GM12878 (cell line): ENCODE results near the gene SAFB. TPM values are rescaled to one million over a fixed set of nuclear protein-coding genes. Genes with fewer than 3 reads are reported as not detected.

Experiments
- ATAC-seq: fragments of 200-7000 bp; cut with Tn5 transposase; 3 replicates; pipeline ENCODE4 v1.9.1; 2020; ENCODE audit warnings: mild to moderate bottlenecking, moderate library complexity
- BruUV-seq: library from RNA; stranded (reverse); fragments of 400-500 nt; replicated peaks from 2 replicates; lab custom pipeline; 2021; lab: Mats Ljungman, UMichigan
- CTCF ChIA-PET: fragments of 300-600 bp; sonication (Branson Sonifier 250); formaldehyde crosslinking; extraction: SDS; loops from one replicate; lab custom pipeline; 2021; ENCODE audit warnings: inconsistent platforms; lab: Yijun Ruan, JAX
- POLR2A ChIA-PET: fragments of 350-600 bp; formaldehyde crosslinking; extraction: SDS; loops from one replicate; lab custom pipeline; 2021; ENCODE audit warnings: inconsistent platforms; lab: Charles Lee
- RAD21 ChIA-PET: fragments of 300-600 bp; sonication (Branson Sonifier 250); formaldehyde crosslinking; loops from one replicate; lab custom pipeline; 2023; ENCODE audit warnings: antibody characterized with exemption; ENCODE audit not compliant: unreplicated experiment; lab: Charles Lee
- SMC1A ChIA-PET: fragments of 300-600 bp; sonication (Branson Sonifier 250); formaldehyde crosslinking; loops from one replicate; lab custom pipeline; 2023; ENCODE audit not compliant: unreplicated experiment, uncharacterized antibody; lab: Charles Lee
- DNase-seq: peaks from one replicate; pipeline ENCODE4 v3.0.0-alpha.2; 2011; ENCODE audit warnings: low read depth, low spot score
- FAIRE-seq: peaks from 3 replicates; lab custom pipeline; 2011; peaks lifted over from hg19 to GRCh38; lab: Jason Lieb, UNC
- H2AFZ ChIP-seq: 2 replicates; pipeline ENCODE4 v1.6.0; 2011; ENCODE audit warnings: low read depth, low read length, control low read depth; ENCODE audit not compliant: control insufficient read depth
- H3K27ac ChIP-seq: 2 replicates; pipeline ENCODE4 v1.5.1; 2011; ENCODE audit warnings: control low read depth; ENCODE audit not compliant: control insufficient read depth, insufficient read depth
- H3K27me3 ChIP-seq, 2 experiments: replicated peaks in 1 of 2; 2 replicates each; pipeline versions ENCODE4 v1.6.0 to v1.6.1; 2011; ENCODE audit warnings: low read length in 1 of 2; ENCODE audit not compliant: control insufficient read depth in 2 of 2, insufficient read depth in 2 of 2
- H3K36me3 ChIP-seq, 2 experiments: 2 replicates each; pipeline ENCODE4 v1.5.1; 2011; ENCODE audit warnings: low read length in 1 of 2; ENCODE audit not compliant: control insufficient read depth in 2 of 2, insufficient read depth in 2 of 2
- H3K4me1 ChIP-seq: 2 replicates; pipeline ENCODE4 v1.6.1; 2011; ENCODE audit warnings: mild to moderate bottlenecking, low read length, moderate library complexity, mixed read lengths; ENCODE audit not compliant: control insufficient read depth, insufficient read depth
- H3K4me2 ChIP-seq: 2 replicates; pipeline ENCODE4 v1.6.0; 2011; ENCODE audit warnings: control low read depth; ENCODE audit not compliant: control insufficient read depth, insufficient read depth
- H3K4me3 ChIP-seq: fragments of 200-600 bp; sonication (generic); 2 replicates; pipeline ENCODE4 v1.5.1; 2016
- H3K79me2 ChIP-seq: 2 replicates; pipeline ENCODE4 v1.6.0; 2011; ENCODE audit warnings: low read length; ENCODE audit not compliant: control insufficient read depth, insufficient read depth
- H3K9ac ChIP-seq: 2 replicates; pipeline ENCODE4 v1.8.0; 2011; ENCODE audit warnings: low read length, control low read depth, mixed read lengths; ENCODE audit not compliant: control insufficient read depth, insufficient read depth
- H3K9me3 ChIP-seq: replicated peaks from 3 replicates; pipeline ENCODE4 v1.5.1; 2011; ENCODE audit warnings: mild to moderate bottlenecking, low read length; ENCODE audit not compliant: control insufficient read depth, insufficient read depth
- H4K20me1 ChIP-seq: 2 replicates; pipeline ENCODE4 v1.6.0; 2011; ENCODE audit not compliant: control insufficient read depth, insufficient read depth
- BACH1 ChIP-seq: fragments of 450-650 bp; IDR thresholded peaks from 2 replicates; pipeline ENCODE4 v1.6.1; 2017; ENCODE audit warnings: mild to moderate bottlenecking, borderline replicate concordance
- CBX3 ChIP-seq: fragments of 200-600 bp; sonication (generic); IDR thresholded peaks from 2 replicates; pipeline ENCODE4 v1.6.1; 2016; ENCODE audit warnings: low read depth, borderline replicate concordance
- CREM ChIP-seq: IDR thresholded peaks from 2 replicates; pipeline ENCODE4 v1.6.1; 2014; ENCODE audit warnings: antibody characterized with exemption, low read depth
- CUX1 ChIP-seq: IDR thresholded peaks from 2 replicates; pipeline ENCODE4 v1.6.1; 2012; ENCODE audit warnings: improper control_type of control experiment, low read depth, low read length; ENCODE audit not compliant: insufficient replicate concordance
- HDGF ChIP-seq: fragments of 450-650 bp; IDR thresholded peaks from 2 replicates; pipeline ENCODE4 v1.6.1; 2016; ENCODE audit warnings: antibody characterized with exemption
- MAX ChIP-seq: IDR thresholded peaks from 2 replicates; pipeline ENCODE4 v1.6.1; 2012; ENCODE audit warnings: low read depth, low read length, improper control_type of control experiment
- NFYB ChIP-seq: IDR thresholded peaks from 2 replicates; pipeline ENCODE4 v1.6.1; 2011; ENCODE audit warnings: low read depth, mild to moderate bottlenecking, low read length, improper control_type of control experiment, moderate library complexity; ENCODE audit not compliant: insufficient read depth
- PRDM15 ChIP-seq: fragments of 450-650 bp; formaldehyde crosslinking; IDR thresholded peaks from 2 replicates; pipeline ENCODE4 v1.4.0; 2020; ENCODE audit warnings: mild to moderate bottlenecking, moderate library complexity
- RAD51 ChIP-seq: fragments of 450-650 bp; IDR thresholded peaks from 2 replicates; pipeline ENCODE4 v1.6.1; 2016; ENCODE audit warnings: moderate library complexity, mild to moderate bottlenecking, inconsistent platforms
- SKIL ChIP-seq: fragments of 450-650 bp; IDR thresholded peaks from 2 replicates; pipeline ENCODE4 v1.6.1; 2017; ENCODE audit warnings: mild to moderate bottlenecking, low read depth, inconsistent platforms; ENCODE audit not compliant: poor library complexity, severe bottlenecking
- SMARCA5 ChIP-seq: fragments of 450-650 bp; IDR thresholded peaks from 2 replicates; pipeline ENCODE4 v1.6.1; 2017; ENCODE audit warnings: mild to moderate bottlenecking
- STAT1 ChIP-seq: fragments of 450-650 bp; conservative IDR thresholded peaks from 2 replicates; pipeline ENCODE4 v1.6.1; 2014; ENCODE audit warnings: antibody characterized with exemption, mild to moderate bottlenecking
- TARDBP ChIP-seq: IDR thresholded peaks from 2 replicates; pipeline ENCODE4 v1.6.1; 2016; ENCODE audit warnings: borderline replicate concordance
- TCF7 ChIP-seq: IDR thresholded peaks from 2 replicates; pipeline ENCODE4 v1.6.1; 2014; ENCODE audit warnings: antibody characterized with exemption, borderline replicate concordance
- WGBS: methylation state at CpG from one replicate; pipeline ENCODE4 v1.1.6; 2016; ENCODE audit warnings: low lambda C conversion rate; ENCODE audit not compliant: insufficient replicate concordance, insufficient coverage; ENCODE audit errors: missing lambda C conversion rate; 5-methylcytosine and 5-hydroxymethylcytosine counted together
- in situ Hi-C: fragments of 300-500 bp; cut with MboI; formaldehyde crosslinking; loops from 9 replicates; pipeline ENCODE4 v1.14.3; 2018; ENCODE audit warnings: mixed read lengths
- intact Hi-C: fragments of 100-400 bp; cut with micrococcal nuclease; formaldehyde crosslinking; loops from one replicate; pipeline ENCODE4 v1.14.2; 2022; ENCODE audit not compliant: unreplicated experiment
- polyA plus RNA-seq, 11 experiments: library from polyadenylated mRNA; depleted of rRNA in 4 of 11; unstranded in 6 of 11; stranded (reverse) in 5 of 11; fragments of >200 nt; fragmentation: Nextera tagmentation in 4 of 11; fragmentation: Illumina TruSeq in 1 of 11; extraction: Ambion mirVana in 4 of 11; extraction: Trizol in 1 of 11; gene quantifications; 1 replicate in 1 of 11; 2 replicates in 10 of 11; pipeline versions ENCODE4 v1.2.1 to v1.2.3, GENCODE V29; 2011 to 2016; ENCODE audit warnings: inconsistent platforms in 2 of 11, missing spikeins in 2 of 11, low read depth in 1 of 11
- total RNA-seq, 4 experiments: library from RNA; depleted of rRNA in 3 of 4; stranded (reverse); fragments of >200 nt in 3 of 4; fragmentation: Illumina TruSeq in 1 of 4; extraction: Trizol in 1 of 4; gene quantifications; 2 replicates each; pipeline versions ENCODE4 v1.2.1 to v1.2.3, GENCODE V29; 2013 to 2021

The SAFB gene
- total and polyA plus RNA-seq, 10 of the 15 experiments (the other 5 are each of a cell fraction or from before 2014, with no cell fraction given): 1.6 to 131 (median 61.2) TPM

DNA sequence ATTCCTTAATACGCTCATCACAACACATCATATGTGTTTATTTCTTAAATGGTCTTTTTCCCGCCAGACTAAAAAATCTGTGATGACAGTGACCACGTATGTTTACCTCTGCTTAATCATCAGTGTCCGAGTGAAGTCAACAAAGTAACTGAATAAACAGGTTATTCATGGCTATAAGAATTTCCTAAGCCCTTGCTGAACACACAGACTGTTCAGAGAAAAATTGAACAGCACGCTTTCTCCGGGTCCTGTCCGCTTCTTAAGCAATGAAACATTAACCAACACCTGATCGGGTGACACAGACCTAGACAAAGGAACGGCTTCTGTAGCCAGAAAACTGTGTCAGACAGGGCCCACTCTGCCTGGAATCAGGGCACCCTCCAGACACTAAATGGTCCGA is 14.6 kb upstream of the SAFB start:
- no TSS peak for BruUV-seq
- CTCF ChIA-PET: interaction anchor here (0.5 kb wide), 1 partner anchor 436 kb away, joined by 3 read pairs; no protein-coding TSS in a partner anchor
- Histone ChIP-seq H3K27me3 (no peaks in the 10 kb centered on the region), H4K20me1 (no peaks in the 10 kb centered on the region; the same call in 1 of the 2 replicates), H3K4me3 (no peak overlapping the region), H3K36me3 (peaks cover 24 to 52% of the 10 kb centered on the region in 2 experiments), H3K9ac (no peak overlapping the region), H3K9me3 (no peaks in the 10 kb centered on the region), H3K4me1 (no peaks in the 10 kb centered on the region), H3K4me2 (no peak overlapping the region), H2AFZ (no peak overlapping the region), H3K27ac (no peak overlapping the region), H3K79me2 (no peaks in the 10 kb centered on the region; the same call in none of the 2 replicates)
- ATAC-seq: no peak
- intact Hi-C loops (no loop called here), in situ Hi-C loops (no loop called here)
- FAIRE-seq: no peak
- POLR2A ChIA-PET: interaction anchor here (0.6 kb wide), 1 partner anchor 16 kb away, joined by 3 read pairs; no protein-coding TSS in a partner anchor
- no peak for DNase-seq
- RAD21 ChIA-PET: no interaction called here
- SMC1A ChIA-PET: no interaction called here
- WGBS: 98% methylated on average over 10 of the region's 10 CpGs
- no peak for TF ChIP-seq HDGF
- TF ChIP-seq MAX: no peak
- TF ChIP-seq CBX3: no peak
- TF ChIP-seq RAD51: no peak
- no peak for TF ChIP-seq BACH1
- TF ChIP-seq CREM: no peak
- TF ChIP-seq TARDBP: no peak
- TF ChIP-seq PRDM15 (CRISPR knock-in tag): no peak
- no peak for TF ChIP-seq TCF7
- no peak for TF ChIP-seq SMARCA5
- no peak for TF ChIP-seq SKIL
- no peak for TF ChIP-seq STAT1
- TF ChIP-seq NFYB: no peak
- TF ChIP-seq CUX1: no peak
